H1 (cell line): Measurements from ENCODE around the gene PDE1C. TPM values are rescaled to one million over a fixed set of nuclear protein-coding genes. Genes with fewer than 3 reads are reported as not detected.

Experiments
- CTCF ChIA-PET: fragments of 300-600 bp; sonication (Branson Sonifier 250); formaldehyde crosslinking; loops from one replicate; lab custom pipeline; 2021; ENCODE audit not compliant: partially characterized antibody; lab: Charles Lee
- POLR2A ChIA-PET: fragments of 300-600 bp; sonication (Branson Sonifier 250); formaldehyde crosslinking; loops from one replicate; lab custom pipeline; 2021; ENCODE audit warnings: inconsistent platforms; ENCODE audit not compliant: partially characterized antibody; lab: Charles Lee
- DNase-seq, 2 experiments: peaks; one replicate each; pipeline versions ENCODE4 v3.0.0 to v3.0.0-alpha.2; 2010 to 2022; ENCODE audit warnings: low spot score in 2 of 2, low read depth in 1 of 2, mixed read lengths in 1 of 2
- FAIRE-seq: peaks from 2 replicates; lab custom pipeline; 2011; peaks lifted over from hg19 to GRCh38; lab: Jason Lieb, UNC
- H2AFZ ChIP-seq: 2 replicates; pipeline ENCODE4 v1.8.1; 2012; ENCODE audit warnings: low read length, inconsistent platforms
- H2AK5ac ChIP-seq: 2 replicates; pipeline ENCODE4 v1.6.1; 2013; ENCODE audit warnings: low read depth, low read length
- H2BK120ac ChIP-seq: replicated peaks from 2 replicates; pipeline ENCODE3; 2013; ENCODE audit warnings: low read depth, low read length, inconsistent platforms
- H2BK12ac ChIP-seq: 2 replicates; pipeline ENCODE4 v1.6.1; 2013; ENCODE audit warnings: low read depth, low read length
- H2BK15ac ChIP-seq: 2 replicates; pipeline ENCODE4 v1.6.1; 2013; ENCODE audit warnings: low read length
- H2BK20ac ChIP-seq: 2 replicates; pipeline ENCODE4 v1.6.1; 2013; ENCODE audit warnings: low read length
- H2BK5ac ChIP-seq: 2 replicates; pipeline ENCODE4 v1.6.1; 2013; ENCODE audit warnings: low read depth, low read length
- H3K14ac ChIP-seq: 2 replicates; pipeline ENCODE4 v1.6.1; 2013; ENCODE audit warnings: inconsistent platforms; ENCODE audit not compliant: insufficient read length
- H3K18ac ChIP-seq: 2 replicates; pipeline ENCODE4 v1.6.1; 2013; ENCODE audit warnings: low read length; ENCODE audit errors: extremely low read depth
- H3K23ac ChIP-seq: 2 replicates; pipeline ENCODE4 v1.6.1; 2013; ENCODE audit warnings: inconsistent platforms; ENCODE audit not compliant: insufficient read length
- H3K23me2 ChIP-seq: 2 replicates; pipeline ENCODE4 v1.6.1; 2013; ENCODE audit warnings: low read depth, low read length
- H3K27ac ChIP-seq: 2 replicates; pipeline ENCODE4 v1.6.1; 2011; ENCODE audit warnings: low read depth, low read length, inconsistent platforms
- H3K27me3 ChIP-seq, 4 experiments: replicated peaks in 1 of 4; 1 replicate in 1 of 4; 2 replicates in 3 of 4; pipeline versions ENCODE4 v1.6.1 to v1.8.1; 2011 to 2013; ENCODE audit warnings: low read length in 3 of 4, mild to moderate bottlenecking in 3 of 4, inconsistent platforms in 2 of 4, mixed read lengths in 2 of 4, moderate library complexity in 1 of 4; ENCODE audit not compliant: control insufficient read depth in 3 of 4, insufficient read depth in 3 of 4; ENCODE audit errors: extremely low read depth in 1 of 4
- H3K36me3 ChIP-seq, 4 experiments: 2 replicates each; pipeline versions ENCODE4 v1.6.1 to v1.8.1; 2011 to 2013; ENCODE audit warnings: mild to moderate bottlenecking in 4 of 4, low read length in 3 of 4, moderate library complexity in 2 of 4, control low read depth in 1 of 4, inconsistent platforms in 1 of 4; ENCODE audit not compliant: insufficient read depth in 4 of 4, control insufficient read depth in 2 of 4
- H3K4ac ChIP-seq: replicated peaks from 2 replicates; pipeline ENCODE3; 2013; ENCODE audit warnings: low read length, low read depth, mixed read lengths, inconsistent platforms; ENCODE audit not compliant: insufficient read length
- H3K4me1 ChIP-seq, 4 experiments: replicated peaks in 1 of 4; 1 replicate in 1 of 4; 2 replicates in 3 of 4; pipeline versions ENCODE4 v1.6.1 to v1.8.1; 2011 to 2013; ENCODE audit warnings: low read length in 3 of 4, inconsistent platforms in 2 of 4, mixed read lengths in 1 of 4; ENCODE audit not compliant: insufficient read depth in 4 of 4, control insufficient read depth in 3 of 4
- H3K4me2 ChIP-seq, 2 experiments: 2 replicates each; pipeline versions ENCODE4 v1.6.1 to v1.8.1; 2011 to 2013; ENCODE audit warnings: low read depth in 2 of 2, low read length in 2 of 2, control low read depth in 1 of 2, inconsistent platforms in 1 of 2, mild to moderate bottlenecking in 1 of 2; ENCODE audit not compliant: insufficient read depth in 1 of 2
- H3K4me3 ChIP-seq, 4 experiments: fragments of 200-600, 300-600 bp in 1 of 4; sonication (generic), shearing (Covaris generic), sonication (Bioruptor Twin) in 1 of 4; 2 replicates each; pipeline versions ENCODE4 v1.5.1 to v1.8.1; 2011 to 2016; ENCODE audit warnings: low read length in 4 of 4, low read depth in 3 of 4, control low read depth in 2 of 4, inconsistent platforms in 2 of 4, mild to moderate bottlenecking in 2 of 4, mixed read lengths in 1 of 4, moderate library complexity in 1 of 4; ENCODE audit not compliant: insufficient read depth in 2 of 4; ENCODE audit errors: extremely low read depth in 1 of 4
- H3K56ac ChIP-seq: replicated peaks from 2 replicates; pipeline ENCODE3; 2013; ENCODE audit warnings: low read depth, mild to moderate bottlenecking, mixed read lengths, low read length, inconsistent platforms; ENCODE audit not compliant: insufficient read length
- H3K79me1 ChIP-seq: 2 replicates; pipeline ENCODE4 v1.6.1; 2013; ENCODE audit warnings: low read depth, low read length, control low read depth
- H3K79me2 ChIP-seq, 2 experiments: 2 replicates each; pipeline versions ENCODE4 v1.6.1 to v1.8.1; 2012 to 2013; ENCODE audit warnings: low read length in 2 of 2, mild to moderate bottlenecking in 2 of 2, inconsistent platforms in 1 of 2; ENCODE audit not compliant: insufficient read depth in 2 of 2, control insufficient read depth in 1 of 2
- H3K9ac ChIP-seq, 4 experiments: replicated peaks in 1 of 4; 1 replicate in 1 of 4; 2 replicates in 3 of 4; pipeline versions ENCODE4 v1.6.1 to v1.8.1; 2011 to 2013; ENCODE audit warnings: low read depth in 3 of 4, low read length in 3 of 4, control low read depth in 2 of 4, mild to moderate bottlenecking in 2 of 4, moderate library complexity in 2 of 4, inconsistent platforms in 1 of 4; ENCODE audit errors: extremely low read depth in 1 of 4
- H3K9me3 ChIP-seq, 2 experiments: 2 replicates each; pipeline versions ENCODE4 v1.6.1 to v1.8.1; 2012 to 2013; ENCODE audit warnings: mild to moderate bottlenecking in 2 of 2, moderate library complexity in 2 of 2, control low read depth in 1 of 2, inconsistent platforms in 1 of 2, low read depth in 1 of 2, low read length in 1 of 2, mixed read lengths in 1 of 2; ENCODE audit not compliant: insufficient read depth in 2 of 2
- H4K20me1 ChIP-seq, 2 experiments: replicated peaks in 1 of 2; 2 replicates each; pipeline versions ENCODE3 to v1.8.1; 2011 to 2013; ENCODE audit warnings: inconsistent platforms in 2 of 2, low read length in 2 of 2, mild to moderate bottlenecking in 1 of 2; ENCODE audit not compliant: insufficient read depth in 2 of 2, control insufficient read depth in 1 of 2
- H4K5ac ChIP-seq: 2 replicates; pipeline ENCODE4 v1.6.1; 2013; ENCODE audit warnings: low read length, low read depth, mixed read lengths, inconsistent platforms; ENCODE audit not compliant: insufficient read length
- H4K8ac ChIP-seq: 2 replicates; pipeline ENCODE4 v1.8.0; 2013; ENCODE audit warnings: mild to moderate bottlenecking, moderate library complexity, low read length, inconsistent platforms; ENCODE audit not compliant: insufficient read depth; ENCODE audit errors: extremely low read depth
- H4K91ac ChIP-seq: replicated peaks from 2 replicates; pipeline ENCODE3; 2013; ENCODE audit warnings: low read length, mixed read lengths, inconsistent platforms; ENCODE audit not compliant: insufficient read length
- BCL11A ChIP-seq, 2 experiments: IDR thresholded peaks; one replicate each; pipeline ENCODE4 v1.6.1; 2011; ENCODE audit warnings: low read depth in 2 of 2, low read length in 2 of 2, mild to moderate bottlenecking in 2 of 2
- BRCA1 ChIP-seq: IDR thresholded peaks from 2 replicates; pipeline ENCODE4 v1.6.1; 2012; ENCODE audit warnings: low read depth, low read length, improper control_type of control experiment
- CREB1 ChIP-seq: IDR thresholded peaks from 2 replicates; pipeline ENCODE4 v1.6.1; 2012; ENCODE audit warnings: inconsistent platforms
- EZH2 ChIP-seq: fragments of 200-600 bp; sonication (generic); IDR thresholded peaks from 2 replicates; pipeline ENCODE4 v1.7.1; 2012; ENCODE audit warnings: low read depth, mild to moderate bottlenecking, moderate library complexity, low read length, inconsistent platforms; ENCODE audit not compliant: severe bottlenecking
- JUN ChIP-seq: IDR thresholded peaks from 2 replicates; pipeline ENCODE4 v1.6.1; 2011; ENCODE audit warnings: low read depth, mild to moderate bottlenecking, improper control_type of control experiment, low read length
- KDM5A ChIP-seq: fragments of 200-600 bp; IDR thresholded peaks from 2 replicates; pipeline ENCODE4 v1.7.1; 2012; ENCODE audit warnings: mild to moderate bottlenecking, low read length, inconsistent platforms, mixed read lengths
- RXRA ChIP-seq: IDR thresholded peaks from 2 replicates; pipeline ENCODE4 v1.6.1; 2011; ENCODE audit warnings: low read depth, mild to moderate bottlenecking, low read length, moderate library complexity; ENCODE audit not compliant: insufficient read depth
- SAP30 ChIP-seq: fragments of 300-600 bp; sonication (generic); IDR thresholded peaks from 2 replicates; pipeline ENCODE4 v1.7.1; 2012; ENCODE audit warnings: low read length, moderate library complexity, mild to moderate bottlenecking, inconsistent platforms; ENCODE audit not compliant: insufficient read depth, insufficient replicate concordance
- whole genome bisulfite sequencing, 2 experiments: shearing (Covaris generic) in 1 of 2; methylation state at CpG; one replicate each; pipeline versions ENCODE4 v1.1.6 to v1.1.7; 2013 to 2015; ENCODE audit warnings: low lambda C conversion rate in 2 of 2, mixed read lengths in 2 of 2, inconsistent platforms in 1 of 2, low coverage in 1 of 2, missing lambda C conversion rate in 1 of 2; ENCODE audit not compliant: insufficient replicate concordance in 2 of 2, insufficient coverage in 1 of 2, insufficient read length in 1 of 2; ENCODE audit errors: extremely low coverage in 1 of 2, missing lambda C conversion rate in 1 of 2; 5-methylcytosine and 5-hydroxymethylcytosine counted together
- polyA plus RNA-seq, 7 experiments: library from polyadenylated mRNA; depleted of rRNA in 3 of 7; stranded (reverse) in 5 of 7; unstranded in 2 of 7; fragments of >200 nt in 5 of 7; fragments of 200-250 nt in 2 of 7; gene quantifications; 1 replicate in 5 of 7; 2 replicates in 1 of 7; 4 replicates in 1 of 7; pipeline versions ENCODE4 v1.2.1 to v1.2.3, GENCODE V29; 2011 to 2013; ENCODE audit warnings: missing spikeins in 2 of 7, mixed read lengths in 2 of 7
- total RNA-seq: library from RNA; stranded (reverse); fragmentation: NEBNext Ultra II Directional; extraction: Animal tissue kit (Norgen Biotek cat#: 25700); gene quantifications from 2 replicates; pipeline ENCODE4 v1.2.1, GENCODE V29; 2021

PDE1C gene
- total and polyA plus RNA-seq, 2 of the 8 experiments (the other 6 are each of a cell fraction or from before 2014, with no cell fraction given), result 0.11 to 1.1 TPM

- TF ChIP-seq BCL11A (IDR thresholded peaks at IDR 0.05; ENCODE audit: low read depth in 2 of 2, low read length in 2 of 2) (no peak), JUN (no peak), SAP30 (no peak), BRCA1 (no peak), EZH2 (no peak), CREB1 (no peak), RXRA (no peak), KDM5A (no peak)
- Histone ChIP-seq H3K9ac (no peak overlapping the region), H2BK12ac (no peak overlapping the region), H3K56ac (no peak overlapping the region), H3K79me2 (no peaks in the 10 kb centered on the region), H3K36me3 (no peaks in the 10 kb centered on the region), H3K4me2 (no peak overlapping the region), H3K4me1 (no peaks in the 10 kb centered on the region), H2AK5ac (no peak overlapping the region), H3K4ac (no peak overlapping the region), H4K20me1 (no peaks in the 10 kb centered on the region), H2AFZ (no peak overlapping the region), H4K91ac (no peak overlapping the region), H3K27me3 (no peaks in the 10 kb centered on the region), H3K18ac (no peak overlapping the region), H3K27ac (no peak overlapping the region), H2BK120ac (no peak overlapping the region), H4K5ac (no peak overlapping the region), H2BK5ac (no peak overlapping the region), H3K79me1 (no peaks in the 10 kb centered on the region), H3K23ac (no peak overlapping the region), H4K8ac (no peak overlapping the region), H3K14ac (no peak overlapping the region), H2BK15ac (no peak overlapping the region), H3K9me3 (no peaks in the 10 kb centered on the region; a peak in 1 of 4 replicates), H3K23me2 (no peaks in the 10 kb centered on the region), H2BK20ac (no peak overlapping the region), H3K4me3 (no peak overlapping the region)
- DNase-seq (no peak), FAIRE-seq (no peak)
- POLR2A ChIA-PET, result no interaction called here
- CTCF ChIA-PET, result no interaction called here
- WGBS, 2 experiments, result 83% methylated on average over 4 of the region's 4 CpGs; no CpG with 5 or more reads in 1 of the 2 experiments
Measured at GRCh38 chr7:32091608-32092210, 21.5 kb upstream of the PDE1C start.
